ENCODE data around the gene SHF. TPM values are rescaled to one million over a fixed set of nuclear protein-coding genes. Genes with fewer than 3 reads are reported as not detected.
"Not testable (repeated sequence)": the region's sequence is repeated elsewhere in the genome, so short reads cannot be mapped to it uniquely, and the experiment has no call there.

Gene SHF
- total RNA-seq, 1 donor from 2014 or later: 34.6 TPM

- TF ChIP-seq CTCF (IDR thresholded peaks at IDR 0.05; ENCODE audit: unreplicated experiment): no peak
- Mint-ChIP-seq H3K36me3 (no peaks in the 10 kb centered on the region), H3K4me3 (no peak overlapping the region), H3K9me3 (no peaks in the 10 kb centered on the region), H3K27ac (no peak overlapping the region), H3K4me1 (peaks cover 7% of the 10 kb centered on the region), H3K27me3 (ENCODE audit: low read depth) (peaks cover 18% of the 10 kb centered on the region)
- no peak for DNase-seq (ENCODE audit: low spot score in 2 of 2, unreplicated experiment in 2 of 2)
Measured at GRCh38 chr15:45139770-45140169, 48.0 kb downstream of the SHF start.

- H3K4me1 Mint-ChIP-seq: peaks cover 9% of the 10 kb centered on the region
- no peaks in the 10 kb centered on the region for H3K9me3 Mint-ChIP-seq
- H3K4me3 Mint-ChIP-seq: no peak overlapping the region
- no peaks in the 10 kb centered on the region for H3K36me3 Mint-ChIP-seq
- TF ChIP-seq CTCF (IDR thresholded peaks at IDR 0.05; ENCODE audit: unreplicated experiment): no peak
- no peak overlapping the region for H3K27ac Mint-ChIP-seq
- peaks cover 25% of the 10 kb centered on the region for H3K27me3 Mint-ChIP-seq (ENCODE audit: low read depth)
- DNase-seq (ENCODE audit: low spot score in 2 of 2, unreplicated experiment in 2 of 2): no peak
Measured at GRCh38 chr15:45138814-45139765, 48.7 kb downstream of the SHF start.

GRCh38 chr15:45137703-45138102 is 50.1 kb downstream of the SHF start:
- no peak for TF ChIP-seq CTCF (IDR thresholded peaks at IDR 0.05; ENCODE audit: unreplicated experiment)
- peaks cover 14% of the 10 kb centered on the region for H3K4me1 Mint-ChIP-seq
- H3K27me3 Mint-ChIP-seq (ENCODE audit: low read depth): peaks cover 39% of the 10 kb centered on the region
- no peaks in the 10 kb centered on the region for H3K36me3 Mint-ChIP-seq
- H3K27ac Mint-ChIP-seq: no peak overlapping the region
- H3K4me3 Mint-ChIP-seq: no peak overlapping the region
- no peak for DNase-seq (ENCODE audit: low spot score in 2 of 2, unreplicated experiment in 2 of 2)
- H3K9me3 Mint-ChIP-seq: no peaks in the 10 kb centered on the region

- no peak for DNase-seq (ENCODE audit: low spot score in 2 of 2, unreplicated experiment in 2 of 2)
- Mint-ChIP-seq H3K27me3 (ENCODE audit: low read depth) (peaks cover 52% of the 10 kb centered on the region), H3K4me3 (no peak overlapping the region), H3K27ac (no peak overlapping the region), H3K9me3 (no peaks in the 10 kb centered on the region), H3K36me3 (no peaks in the 10 kb centered on the region), H3K4me1 (peaks cover 14% of the 10 kb centered on the region)
- no peak for TF ChIP-seq CTCF (IDR thresholded peaks at IDR 0.05; ENCODE audit: unreplicated experiment)
Measured at GRCh38 chr15:45136378-45136764, 51.4 kb downstream of the SHF start.

GRCh38 chr15:45135705-45136377 is 51.9 kb downstream of the SHF start:
- H3K27me3 Mint-ChIP-seq (ENCODE audit: low read depth): peaks cover 57% of the 10 kb centered on the region
- DNase-seq (ENCODE audit: low spot score in 2 of 2, unreplicated experiment in 2 of 2); H3K36me3 Mint-ChIP-seq; H3K9me3 Mint-ChIP-seq; H3K27ac Mint-ChIP-seq; H3K4me3 Mint-ChIP-seq: not testable (repeated sequence)
- H3K4me1 Mint-ChIP-seq: peaks cover 14% of the 10 kb centered on the region
